Thoracic aorta (tissue), 2 donors: ENCODE results near the gene ENTPD2. TPM values are rescaled to one million over a fixed set of nuclear protein-coding genes. Genes with fewer than 3 reads are reported as not detected.

ENCODE experiments used
- ATAC-seq: fragments of 150-250 bp; one replicate; pipeline ENCODE4 v1.8.0; 2017; ENCODE audit warnings: low read depth; ENCODE audit not compliant: insufficient number of reproducible peaks, low FRiP score
- DNase-seq: peaks from one replicate; pipeline ENCODE4 v3.0.0-alpha.2; 2020; ENCODE audit warnings: low spot score
- H3K27ac ChIP-seq, 2 donors: fragments of 200-600 bp; sonication (generic); 1 replicate in 1 of 2; 2 replicates in 1 of 2; pipeline ENCODE4 v1.5.1; 2016; ENCODE audit warnings: mild to moderate bottlenecking in 2 of 2, moderate library complexity in 2 of 2
- H3K27me3 ChIP-seq: fragments of 200-600 bp; sonication (generic); replicated peaks from 2 replicates; pipeline ENCODE4 v1.6.0; 2016; ENCODE audit warnings: mild to moderate bottlenecking; ENCODE audit not compliant: insufficient read depth
- H3K36me3 ChIP-seq: fragments of 200-600 bp; sonication (generic); one replicate; pipeline ENCODE4 v1.5.1; 2016
- H3K4me1 ChIP-seq, 2 donors: fragments of 200-600 bp; sonication (generic); 1 replicate in 1 of 2; 2 replicates in 1 of 2; pipeline versions ENCODE4 v1.5.1 to v1.6.0; 2016; ENCODE audit warnings: low read depth in 2 of 2, mild to moderate bottlenecking in 1 of 2; ENCODE audit not compliant: control insufficient read depth in 1 of 2
- H3K4me3 ChIP-seq: fragments of 200-600 bp; sonication (generic); 2 replicates; pipeline ENCODE4 v1.5.1; 2016; ENCODE audit warnings: mild to moderate bottlenecking
- H3K9me3 ChIP-seq: fragments of 200-600 bp; sonication (generic); 2 replicates; pipeline ENCODE4 v1.5.1; 2016
- total RNA-seq, 2 donors: library from RNA; depleted of rRNA; stranded (reverse); fragments of >200 nt; gene quantifications; one replicate each; pipeline versions ENCODE4 v1.1.0 to v1.2.3, GENCODE V29; 2016
- TF ChIP-seq, protein P1 (sequence below): fragments of 200-600 bp; sonication (generic); IDR thresholded peaks from one replicate; pipeline ENCODE4 v1.5.1; 2019; ENCODE audit warnings: antibody characterized with exemption

The ENTPD2 gene
- total RNA-seq, 2 donors from 2014 or later = 0.92 to 0.95 TPM

DNA sequence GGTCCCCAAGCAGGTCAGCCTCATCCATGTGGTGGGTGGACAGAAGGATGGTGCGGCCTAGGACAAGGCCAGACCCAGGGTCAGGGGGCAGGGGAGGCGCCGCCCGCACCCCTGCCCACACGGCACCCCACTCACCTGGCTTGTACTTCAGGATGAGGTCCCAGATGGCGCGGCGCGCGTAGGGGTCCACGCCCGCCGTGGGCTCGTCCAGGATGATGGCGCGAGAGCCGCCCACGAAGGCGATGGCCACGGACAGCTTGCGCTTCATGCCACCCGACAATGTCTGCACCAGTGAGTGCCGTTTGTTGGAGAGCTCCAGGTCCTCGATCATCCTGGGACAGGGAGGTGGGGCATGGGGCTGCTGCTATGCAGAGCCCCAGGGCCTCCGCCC is 38.3 kb downstream of the ENTPD2 start:
- H3K27me3 ChIP-seq = no peaks in the 10 kb centered on the region
- H3K9me3 ChIP-seq = no peaks in the 10 kb centered on the region
- no peaks in the 10 kb centered on the region for H3K4me1 ChIP-seq
- no peak overlapping the region for H3K27ac ChIP-seq
- H3K36me3 ChIP-seq = peaks cover 27% of the 10 kb centered on the region
- DNase-seq = no peak
- TF ChIP-seq, protein P1, sequence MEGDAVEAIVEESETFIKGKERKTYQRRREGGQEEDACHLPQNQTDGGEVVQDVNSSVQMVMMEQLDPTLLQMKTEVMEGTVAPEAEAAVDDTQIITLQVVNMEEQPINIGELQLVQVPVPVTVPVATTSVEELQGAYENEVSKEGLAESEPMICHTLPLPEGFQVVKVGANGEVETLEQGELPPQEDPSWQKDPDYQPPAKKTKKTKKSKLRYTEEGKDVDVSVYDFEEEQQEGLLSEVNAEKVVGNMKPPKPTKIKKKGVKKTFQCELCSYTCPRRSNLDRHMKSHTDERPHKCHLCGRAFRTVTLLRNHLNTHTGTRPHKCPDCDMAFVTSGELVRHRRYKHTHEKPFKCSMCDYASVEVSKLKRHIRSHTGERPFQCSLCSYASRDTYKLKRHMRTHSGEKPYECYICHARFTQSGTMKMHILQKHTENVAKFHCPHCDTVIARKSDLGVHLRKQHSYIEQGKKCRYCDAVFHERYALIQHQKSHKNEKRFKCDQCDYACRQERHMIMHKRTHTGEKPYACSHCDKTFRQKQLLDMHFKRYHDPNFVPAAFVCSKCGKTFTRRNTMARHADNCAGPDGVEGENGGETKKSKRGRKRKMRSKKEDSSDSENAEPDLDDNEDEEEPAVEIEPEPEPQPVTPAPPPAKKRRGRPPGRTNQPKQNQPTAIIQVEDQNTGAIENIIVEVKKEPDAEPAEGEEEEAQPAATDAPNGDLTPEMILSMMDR = no peak
- no peak overlapping the region for H3K4me3 ChIP-seq
- no peak for ATAC-seq

DNA sequence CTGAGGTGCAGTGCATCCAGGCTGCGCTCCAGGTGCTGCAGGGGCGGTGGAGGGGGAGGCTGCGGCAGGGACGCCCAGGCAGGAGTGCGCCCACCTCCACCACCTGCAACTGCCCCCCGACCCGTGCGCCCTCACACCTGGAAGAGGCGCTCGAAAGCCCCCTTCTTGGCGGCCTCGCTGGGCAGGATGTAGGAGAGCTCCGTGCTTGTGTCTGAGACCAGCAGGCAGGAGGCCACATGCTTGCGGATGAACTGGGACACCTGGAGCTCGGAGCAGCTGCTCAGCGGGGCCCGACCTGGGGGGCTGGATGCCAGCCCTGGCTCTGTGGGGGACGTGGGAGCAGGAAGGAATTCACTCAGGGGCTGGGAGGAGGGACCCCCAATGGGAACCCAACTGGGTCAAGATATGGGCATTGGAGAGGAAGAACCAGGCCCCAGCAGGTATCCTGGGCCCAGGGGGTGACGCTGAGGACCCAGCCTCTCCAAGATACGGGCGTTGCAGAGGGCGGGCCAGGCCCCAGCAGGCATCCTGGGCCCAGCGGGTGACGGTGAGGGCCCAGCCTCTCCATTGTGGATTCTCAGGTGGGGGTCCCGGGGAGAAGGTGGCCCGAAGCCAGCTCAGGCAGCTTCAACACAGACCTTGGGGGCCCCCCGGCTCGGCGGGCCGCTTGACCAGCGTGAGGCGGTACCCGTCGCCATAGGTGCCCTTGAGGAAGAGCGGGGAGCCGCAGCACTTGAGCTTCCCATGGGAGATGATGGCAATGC is 38.9 kb downstream of the ENTPD2 start:
- Histone ChIP-seq H3K4me1 (no peaks in the 10 kb centered on the region), H3K4me3 (no peak overlapping the region), H3K36me3 (peaks cover 27% of the 10 kb centered on the region), H3K9me3 (no peaks in the 10 kb centered on the region), H3K27ac (no peak overlapping the region), H3K27me3 (no peaks in the 10 kb centered on the region)
- DNase-seq (no peak), ATAC-seq (no peak)
- TF ChIP-seq, protein P1 = no peak

DNA sequence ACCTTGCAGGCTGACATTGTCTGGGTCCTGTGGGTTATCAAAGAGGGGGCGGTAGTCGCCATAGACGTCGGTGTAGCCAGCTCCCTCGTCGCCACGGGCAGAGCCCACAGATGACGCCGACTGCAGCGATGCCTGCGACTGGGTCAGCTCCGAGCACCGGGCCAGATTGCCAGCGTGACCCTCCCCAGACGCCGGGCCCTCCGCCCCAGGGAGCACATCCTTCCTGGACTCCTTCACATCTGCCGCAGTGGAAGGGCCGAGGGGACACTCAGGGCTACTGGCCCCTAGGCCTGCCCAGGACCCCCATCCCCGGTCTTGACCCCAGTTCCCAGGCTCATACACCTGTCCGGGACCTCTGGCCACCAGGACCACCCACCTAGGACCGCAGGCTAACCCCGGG is 39.7 kb downstream of the ENTPD2 start:
- DNase-seq (no peak), ATAC-seq (no peak)
- TF ChIP-seq, protein P1 = no peak
- Histone ChIP-seq H3K27me3 (no peaks in the 10 kb centered on the region), H3K4me1 (no peaks in the 10 kb centered on the region), H3K27ac (no peak overlapping the region), H3K9me3 (no peaks in the 10 kb centered on the region), H3K36me3 (peaks cover 31% of the 10 kb centered on the region), H3K4me3 (no peak overlapping the region)

DNA sequence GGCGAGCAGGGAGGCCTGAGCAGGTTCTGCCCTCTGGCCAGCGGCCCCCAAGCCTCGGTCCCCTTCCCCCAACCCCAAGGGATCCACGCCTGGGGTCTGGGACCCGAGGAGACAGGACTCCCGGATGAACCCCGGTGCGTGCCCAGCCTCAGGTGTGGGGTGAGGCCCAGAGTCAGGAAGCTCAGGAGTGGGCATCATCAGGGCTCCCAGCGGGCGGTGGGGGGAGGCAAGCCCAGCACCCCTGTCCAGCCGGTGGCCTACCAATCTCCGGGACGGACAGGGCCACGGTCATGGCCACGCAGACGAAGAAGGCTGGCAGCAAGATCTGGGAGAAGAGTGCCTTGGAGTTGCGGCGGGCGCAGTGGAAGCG is 40.3 kb downstream of the ENTPD2 start:
- ATAC-seq = no peak
- Histone ChIP-seq H3K9me3 (no peaks in the 10 kb centered on the region), H3K27me3 (no peaks in the 10 kb centered on the region), H3K4me3 (no peak overlapping the region), H3K27ac (no peak overlapping the region), H3K36me3 (peaks cover 31% of the 10 kb centered on the region), H3K4me1 (no peaks in the 10 kb centered on the region)
- TF ChIP-seq, protein P1 = no peak
- DNase-seq = no peak

DNA sequence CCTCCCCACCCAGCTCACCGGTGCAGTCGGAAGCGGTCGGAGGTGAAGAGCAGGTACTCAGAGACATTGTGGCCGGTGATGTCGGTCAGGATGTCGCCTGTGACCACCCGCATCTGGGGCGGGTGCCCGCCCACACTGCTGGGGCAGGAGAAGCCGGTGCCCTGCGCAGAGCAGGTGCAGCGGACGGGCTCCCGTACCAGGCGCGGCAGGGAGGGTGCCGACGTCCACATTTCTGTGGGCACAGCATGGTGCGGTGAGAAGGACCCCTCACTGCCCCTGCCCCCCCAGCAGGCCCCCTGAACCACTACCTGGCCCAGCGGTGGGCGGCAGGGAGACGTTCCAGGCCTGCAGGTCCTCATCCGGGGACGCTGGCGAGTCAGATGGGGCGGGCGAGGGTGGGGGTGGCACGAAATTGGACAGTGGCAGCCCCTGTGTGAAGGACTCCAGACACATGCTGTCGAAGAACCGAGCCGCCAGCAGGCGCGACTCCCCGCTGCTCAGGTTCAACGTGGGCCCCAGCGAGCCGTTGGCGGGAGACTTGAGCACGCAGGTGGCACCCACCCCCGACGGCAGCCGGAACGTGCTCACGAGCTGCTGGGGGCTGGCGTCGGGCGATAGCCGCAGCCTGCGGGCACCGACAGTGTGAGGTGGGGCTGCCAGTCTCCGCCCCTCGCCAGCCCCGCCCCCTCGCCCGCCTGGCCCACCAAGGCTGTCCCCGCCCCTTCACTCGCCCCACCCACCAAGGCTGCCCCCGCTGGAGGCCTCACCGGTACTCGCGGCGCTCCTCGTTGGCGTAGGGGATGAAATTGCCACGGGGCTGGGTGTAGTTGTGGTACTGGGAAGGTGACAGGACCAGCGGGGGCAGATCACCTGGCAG is 40.9 kb downstream of the ENTPD2 start:
- Histone ChIP-seq H3K27me3 (no peaks in the 10 kb centered on the region), H3K4me3 (no peak overlapping the region), H3K9me3 (no peaks in the 10 kb centered on the region)

More for the DNA sequence above, 40.9 kb downstream of the ENTPD2 start:
- ATAC-seq = no peak
- DNase-seq = no peak
- TF ChIP-seq, protein P1 = no peak
- no peak overlapping the region for H3K27ac ChIP-seq
- no peaks in the 10 kb centered on the region for H3K4me1 ChIP-seq
- peaks cover 29% of the 10 kb centered on the region for H3K36me3 ChIP-seq
